Activated CD4-positive, alpha-beta T cell treated with anti-CD3 and anti-CD28 coated beads for 4 hours (primary cell): ENCODE results near the gene ZCCHC17.

Experiments
- DNase-seq, 2 donors: peaks; one replicate each; pipeline ENCODE4 v3.0.0-alpha.2; 2020

ZCCHC17 gene

GRCh38 chr1:31308036-31308435 is 11.2 kb downstream of the ZCCHC17 start:
- no peak for DNase-seq

GRCh38 chr1:31310198-31310597 is 13.4 kb downstream of the ZCCHC17 start:
- DNase-seq, result no peak

- no peak for DNase-seq
Measured at GRCh38 chr1:31315902-31316301, 19.1 kb downstream of the ZCCHC17 start.

- DNase-seq, result no peak
Measured at GRCh38 chr1:31318146-31318545, 21.3 kb downstream of the ZCCHC17 start.

- DNase-seq, result no peak
Measured at GRCh38 chr1:31324093-31324492, 27.3 kb downstream of the ZCCHC17 start.

GRCh38 chr1:31324992-31325391 is 28.2 kb downstream of the ZCCHC17 start:
- DNase-seq, result no peak

- DNase-seq, result no peak
Measured at GRCh38 chr1:31326461-31326860, 29.6 kb downstream of the ZCCHC17 start.

- DNase-seq, result no peak
Measured at GRCh38 chr1:31327381-31327780, 30.5 kb downstream of the ZCCHC17 start.

- no peak for DNase-seq
Measured at GRCh38 chr1:31335007-31335406, 38.2 kb downstream of the ZCCHC17 start.

- no peak for DNase-seq
Measured at GRCh38 chr1:31336687-31337467, 40.0 kb downstream of the ZCCHC17 start.

GRCh38 chr1:31344503-31344902 is 47.7 kb downstream of the ZCCHC17 start:
- DNase-seq, result no peak

GRCh38 chr1:31345635-31346034 is 48.8 kb downstream of the ZCCHC17 start:
- no peak for DNase-seq

GRCh38 chr1:31346785-31347184 is 50.0 kb downstream of the ZCCHC17 start:
- DNase-seq, result no peak

- no peak for DNase-seq
Measured at GRCh38 chr1:31348449-31348848, 51.6 kb downstream of the ZCCHC17 start.

GRCh38 chr1:31354283-31354682 is 57.5 kb downstream of the ZCCHC17 start:
- no peak for DNase-seq

- no peak for DNase-seq
Measured at GRCh38 chr1:31356427-31356826, 59.6 kb downstream of the ZCCHC17 start.

- DNase-seq, result no peak
Measured at GRCh38 chr1:31361607-31362006, 64.8 kb downstream of the ZCCHC17 start.

GRCh38 chr1:31362032-31362431 is 65.2 kb downstream of the ZCCHC17 start:
- DNase-seq, result no peak

GRCh38 chr1:31364561-31365250 is 67.9 kb downstream of the ZCCHC17 start:
- no peak for DNase-seq

GRCh38 chr1:31366796-31367195 is 70.0 kb downstream of the ZCCHC17 start:
- DNase-seq, result no peak

- no peak for DNase-seq
Measured at GRCh38 chr1:31368611-31369107, 71.8 kb downstream of the ZCCHC17 start.

- DNase-seq, result no peak
Measured at GRCh38 chr1:31370021-31370420, 73.2 kb downstream of the ZCCHC17 start.

GRCh38 chr1:31370565-31370964 is 73.7 kb downstream of the ZCCHC17 start:
- DNase-seq, result no peak
